ENCODE data around the gene ADAM12.

DNA sequence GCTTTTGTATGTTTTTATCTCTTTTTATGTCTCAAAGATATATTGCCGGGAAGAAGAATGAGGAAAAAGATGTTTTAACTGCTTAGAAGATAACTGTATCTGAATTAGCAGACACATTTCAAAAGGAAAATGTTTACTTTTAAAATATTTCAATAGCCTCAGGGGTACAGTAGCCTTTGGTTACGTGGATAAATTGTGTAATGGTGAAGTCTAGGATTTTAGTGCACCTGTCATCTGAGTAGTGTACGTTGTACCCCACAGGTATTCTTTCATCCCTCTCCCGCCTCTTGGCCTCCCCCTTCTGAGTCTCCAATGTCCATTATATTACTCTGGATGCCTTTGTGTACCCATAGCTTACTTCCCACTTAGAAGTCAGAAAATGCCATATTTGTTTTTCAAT is 269.8 kb downstream of the ADAM12 start:
- no peak for TF ChIP-seq POLR2A (IDR thresholded peaks at IDR 0.05; ENCODE audit: low read depth, low read length)
- no peak for TF ChIP-seq POLR2AphosphoS5 (IDR thresholded peaks at IDR 0.05; ENCODE audit: low read depth, low read length)
